Urothelium cell line (cell line): Measurements from ENCODE around the gene EFNA3.
"Not testable (repeated sequence)": the region's sequence is repeated elsewhere in the genome, so short reads cannot be mapped to it uniquely, and the experiment has no call there.

ENCODE experiments used
- DNase-seq: peaks from one replicate; pipeline ENCODE4 v3.0.0; 2011; ENCODE audit warnings: low spot score, mixed read lengths
- FAIRE-seq: peaks from 2 replicates; lab custom pipeline; 2011; peaks lifted over from hg19 to GRCh38; lab: Jason Lieb, UNC

The EFNA3 gene

DNA sequence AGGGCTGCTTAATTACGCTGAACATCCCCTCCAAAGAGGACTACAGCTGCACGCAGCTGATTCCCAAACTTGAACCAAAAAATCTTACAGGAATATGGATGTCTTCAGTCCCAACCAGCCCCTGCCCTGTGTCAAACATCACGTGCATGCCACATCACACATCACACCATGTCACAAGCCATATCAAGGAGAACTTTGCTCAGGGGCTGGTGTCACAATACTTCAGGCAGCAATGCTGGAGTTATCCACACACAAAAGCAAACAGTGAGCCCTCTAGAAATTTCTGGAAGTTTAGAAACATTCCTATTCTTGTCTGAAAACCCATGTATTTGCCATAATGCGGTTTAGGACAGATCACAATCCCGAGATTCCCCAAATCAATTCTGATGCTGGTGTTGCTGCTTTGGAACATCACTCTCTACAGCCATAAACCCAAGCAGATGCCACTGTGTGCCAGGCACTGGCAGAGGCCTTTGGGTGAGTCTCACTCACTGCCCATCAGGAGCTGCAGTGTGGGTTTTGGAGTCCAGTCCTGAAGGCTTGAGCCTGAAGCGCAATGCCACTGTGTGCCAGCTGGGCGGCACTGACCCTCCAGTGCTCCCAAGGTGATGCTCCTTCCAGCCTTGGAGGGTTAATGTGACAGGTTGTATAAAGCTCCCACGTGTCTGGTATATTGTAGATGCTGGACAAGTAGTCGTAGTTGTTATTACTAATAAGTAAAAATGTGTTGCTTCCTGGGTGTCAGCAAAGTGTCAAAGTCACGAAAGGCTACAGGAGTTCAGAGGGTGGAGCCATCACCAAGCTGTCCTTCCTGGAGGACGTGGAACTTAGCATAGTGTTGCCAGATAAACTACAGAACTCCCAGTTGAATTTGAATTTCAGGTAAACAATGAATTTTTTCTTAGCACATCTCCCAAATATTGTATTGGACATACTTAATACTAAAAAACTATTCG is 28.9 kb downstream of the EFNA3 start:
- FAIRE-seq (no peak), DNase-seq (no peak)

DNA sequence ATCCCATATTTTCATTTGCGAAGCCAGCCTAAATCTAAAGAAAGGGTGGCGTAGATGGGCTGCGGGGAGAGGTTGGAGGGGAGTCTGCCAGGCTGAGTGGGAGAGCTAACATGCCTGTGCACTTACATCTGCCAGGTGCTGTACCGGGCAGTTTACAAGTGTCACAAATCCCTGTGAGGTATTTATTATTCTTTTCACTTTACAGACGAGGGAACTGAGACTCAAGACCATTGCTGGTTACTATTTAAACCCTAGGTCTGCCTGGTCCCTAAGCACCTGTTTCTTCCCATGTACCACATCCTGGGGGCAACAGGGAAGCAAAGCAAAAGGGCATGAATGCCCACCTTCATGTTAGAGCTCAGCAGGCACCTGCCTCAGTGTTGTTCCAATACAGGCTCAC is 29.7 kb downstream of the EFNA3 start:
- DNase-seq (no peak), FAIRE-seq (no peak)

DNA sequence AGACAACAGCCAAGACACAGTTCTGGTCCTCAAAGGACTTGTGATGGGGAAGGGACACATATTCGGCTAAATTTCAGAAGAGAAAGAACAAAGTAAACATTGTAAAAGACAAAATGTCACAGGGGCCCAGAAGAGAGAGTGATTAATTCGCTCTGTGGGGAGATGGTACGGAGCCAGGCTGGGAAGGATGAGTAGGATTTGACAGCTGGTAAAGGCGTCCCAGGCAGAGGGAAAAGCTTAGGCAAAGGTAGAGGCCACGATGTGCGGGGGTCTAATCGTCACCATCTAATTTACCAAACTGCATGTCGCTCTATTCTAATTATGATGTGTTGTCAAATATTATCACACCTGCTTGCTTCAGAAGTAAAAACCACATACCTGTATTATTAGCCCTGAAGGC is 31.7 kb downstream of the EFNA3 start:
- FAIRE-seq = no peak
- no peak for DNase-seq

DNA sequence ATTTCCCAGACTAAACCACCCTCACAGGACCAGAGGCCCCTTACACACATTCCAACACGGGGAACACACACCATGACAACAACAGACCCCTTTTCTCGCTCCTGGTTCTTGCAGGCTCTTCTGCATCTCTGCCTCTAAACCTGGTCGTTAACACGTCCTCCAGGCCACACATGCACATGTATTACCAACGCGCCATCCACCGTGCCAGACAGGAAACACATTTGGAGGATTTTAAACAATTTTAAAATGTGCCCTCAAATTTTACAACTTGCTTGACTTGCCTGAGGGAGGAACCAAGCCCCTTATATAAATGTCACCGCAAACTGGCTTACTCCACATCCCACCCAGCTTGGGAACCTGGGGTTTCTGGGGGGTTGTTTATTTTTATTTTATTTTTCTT is 32.2 kb downstream of the EFNA3 start:
- no peak for FAIRE-seq

DNA sequence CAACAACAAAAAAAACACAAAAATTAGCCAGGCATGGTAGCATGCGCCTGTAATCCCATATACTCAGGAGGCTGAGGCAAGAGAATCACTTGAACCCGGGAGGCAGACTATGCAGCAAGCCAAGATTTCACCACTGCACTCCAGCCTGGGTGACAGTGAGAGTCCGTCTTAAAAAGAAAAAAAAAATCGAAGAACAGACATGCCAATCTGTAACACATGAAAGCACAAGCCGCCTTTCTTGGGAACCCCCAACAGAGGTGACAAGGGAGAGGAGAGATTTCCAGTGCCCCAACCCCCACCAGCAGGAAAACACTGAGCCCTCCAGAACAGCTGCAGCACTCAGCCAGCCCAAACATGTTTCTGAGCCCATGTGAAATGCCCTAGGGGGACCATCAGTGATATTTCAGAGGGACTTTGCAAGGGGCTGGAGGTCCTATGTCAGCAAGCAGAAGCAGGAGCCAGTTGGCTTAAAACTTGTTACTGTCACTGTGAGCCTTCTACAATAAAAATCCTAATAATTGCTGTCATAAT is 34.9 kb downstream of the EFNA3 start:
- DNase-seq (no peak), FAIRE-seq (no peak)

More for the DNA sequence above, 32.2 kb downstream of the EFNA3 start:
- no peak for DNase-seq

DNA sequence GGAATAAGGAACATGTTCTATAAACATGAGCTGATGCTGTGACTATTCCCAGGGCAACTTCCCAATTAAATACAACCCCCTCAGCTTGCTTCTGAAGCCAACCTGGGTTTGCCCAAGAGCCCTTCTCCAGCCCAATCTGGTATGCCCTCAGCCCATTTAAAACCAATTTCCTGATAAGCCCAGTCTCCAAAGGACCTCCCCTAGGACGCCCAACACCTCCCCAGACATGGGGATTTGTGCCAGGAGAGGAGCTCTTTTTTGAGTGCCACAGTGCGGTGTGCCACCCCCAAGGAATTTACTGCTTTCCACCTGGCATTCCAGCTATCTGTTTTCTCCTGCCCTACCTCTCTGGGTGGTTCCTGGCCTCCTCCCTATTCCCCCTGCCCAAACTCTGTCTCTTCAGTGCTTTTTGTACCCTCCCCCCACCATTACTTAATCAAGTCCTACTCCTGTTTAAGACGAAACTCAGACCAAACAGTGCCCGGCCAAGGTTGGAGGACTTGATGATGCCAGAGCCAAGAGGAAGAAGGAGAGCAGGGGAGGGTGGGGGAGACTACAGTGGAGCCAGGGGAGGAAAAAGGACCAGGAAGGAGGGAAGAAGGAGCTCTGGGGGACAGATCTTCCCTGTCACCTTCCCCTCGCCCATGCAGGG is 37.6 kb downstream of the EFNA3 start:
- no peak for FAIRE-seq
- no peak for DNase-seq

DNA sequence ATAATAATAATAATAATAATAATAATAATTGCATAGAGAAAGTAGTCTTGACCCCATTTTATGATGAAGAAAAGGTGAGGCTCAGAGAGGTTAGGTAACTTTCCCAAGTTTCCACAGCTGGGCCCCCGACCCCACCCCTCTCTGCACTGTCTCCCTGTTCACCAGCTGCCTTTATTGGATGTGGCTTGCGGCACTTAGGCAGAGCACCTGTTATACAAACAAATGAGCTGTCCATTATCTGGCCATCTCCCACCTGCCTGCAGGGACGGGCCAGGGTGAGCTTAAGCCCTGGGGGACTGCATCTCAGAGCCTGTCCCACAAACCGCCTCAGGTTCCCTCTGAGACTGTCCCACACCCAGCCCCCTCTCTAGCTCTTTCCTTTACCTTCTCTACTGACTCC is 39.0 kb downstream of the EFNA3 start:
- DNase-seq (no peak), FAIRE-seq (no peak)

DNA sequence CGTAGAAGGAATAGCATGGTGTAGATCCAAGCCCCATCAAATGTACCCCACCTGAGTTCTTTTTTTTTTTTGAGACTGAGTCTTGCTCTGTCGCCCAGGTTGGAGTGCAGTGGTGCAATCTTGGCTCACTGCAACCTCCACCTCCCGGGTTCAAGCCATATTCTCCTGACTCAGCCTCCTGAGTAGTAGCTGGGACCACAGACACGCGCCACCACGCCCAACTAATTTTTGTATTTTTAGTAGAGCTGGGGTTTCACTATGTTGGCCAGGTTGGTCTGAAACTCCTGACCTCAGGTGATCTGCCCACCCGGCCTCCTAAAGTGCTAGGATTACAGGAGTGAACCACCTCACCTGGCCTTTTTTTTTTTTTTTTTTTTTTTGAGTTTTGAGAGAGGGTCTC is 39.5 kb downstream of the EFNA3 start:
- not testable (repeated sequence) for FAIRE-seq, DNase-seq

DNA sequence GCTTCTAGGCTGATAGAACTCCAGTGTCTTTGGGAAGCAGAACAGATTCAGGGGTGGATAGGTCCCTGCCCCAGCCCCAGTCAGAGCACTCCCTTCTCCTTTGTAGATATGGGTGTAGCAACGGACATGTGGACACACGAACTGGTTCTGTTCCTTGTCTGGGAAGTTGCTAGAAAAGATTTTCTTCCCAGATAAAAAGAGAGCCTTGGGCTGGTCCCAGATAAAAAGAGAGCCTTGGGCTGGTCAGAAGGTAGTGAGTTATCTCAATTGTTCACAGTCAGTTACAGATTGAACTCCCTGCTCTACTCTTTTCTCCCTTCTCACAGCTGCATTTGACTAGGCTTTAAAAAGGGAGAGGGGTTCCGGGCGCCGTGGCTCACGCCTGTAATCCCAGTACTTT is 41.6 kb downstream of the EFNA3 start:
- DNase-seq (no peak), FAIRE-seq (no peak)

DNA sequence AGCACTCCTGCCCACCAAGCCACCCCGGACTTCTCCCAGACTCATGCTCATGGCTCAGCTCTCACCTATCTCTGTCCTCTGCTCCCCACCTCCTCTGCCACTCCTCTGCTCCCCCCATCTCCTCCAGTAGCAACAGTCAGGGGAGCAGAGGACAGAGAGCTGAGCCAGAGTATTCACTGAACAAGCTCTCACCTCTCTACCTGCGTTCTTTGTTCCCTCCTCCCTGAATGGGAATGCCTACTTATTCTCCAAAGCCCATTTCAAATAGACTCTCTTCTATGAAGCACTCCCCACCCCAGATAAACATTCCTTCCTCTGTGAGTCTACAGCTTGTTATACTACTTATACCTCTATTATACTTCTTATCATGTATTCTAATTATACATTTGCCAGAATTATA is 42.6 kb downstream of the EFNA3 start:
- DNase-seq (no peak), FAIRE-seq (no peak)

DNA sequence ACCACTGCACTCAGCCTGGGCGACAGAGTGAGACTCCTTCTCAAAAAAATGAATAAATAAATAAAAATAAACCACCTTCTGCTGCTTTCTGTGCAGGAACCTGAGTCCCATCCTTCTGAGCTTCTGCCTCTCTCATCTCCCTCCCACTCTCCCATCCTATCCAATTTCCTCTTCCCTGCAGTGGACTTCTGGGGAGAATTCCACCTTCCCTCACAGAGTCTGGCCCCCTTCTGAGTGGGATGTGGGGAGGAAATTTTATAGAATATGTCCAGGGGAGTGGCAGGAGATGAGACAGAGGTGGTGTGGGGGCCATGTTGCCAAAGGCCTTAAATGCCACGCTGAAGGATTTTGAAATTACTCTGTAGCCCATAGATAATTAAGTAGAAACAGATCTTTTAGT is 43.7 kb downstream of the EFNA3 start:
- no peak for FAIRE-seq
- no peak for DNase-seq

DNA sequence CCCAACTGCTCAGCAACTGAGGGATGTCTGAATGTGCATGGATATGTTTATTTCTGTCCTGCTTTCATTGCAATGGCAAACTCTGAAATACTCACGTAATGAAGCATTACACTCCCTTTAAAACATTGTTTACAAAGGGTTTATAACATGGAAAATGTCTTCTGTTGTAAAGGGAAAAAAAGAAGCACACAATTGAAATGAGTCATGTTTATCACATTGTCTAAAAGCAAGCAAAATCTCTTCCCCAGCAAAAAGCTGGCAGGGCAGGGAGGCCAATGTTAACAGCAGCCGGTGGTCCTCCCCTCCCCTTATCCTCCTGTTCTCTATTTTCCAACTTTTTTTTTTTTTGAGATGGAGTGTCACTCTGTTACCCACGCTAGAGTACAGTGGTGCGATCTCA is 45.2 kb downstream of the EFNA3 start:
- DNase-seq (no peak), FAIRE-seq (no peak)

DNA sequence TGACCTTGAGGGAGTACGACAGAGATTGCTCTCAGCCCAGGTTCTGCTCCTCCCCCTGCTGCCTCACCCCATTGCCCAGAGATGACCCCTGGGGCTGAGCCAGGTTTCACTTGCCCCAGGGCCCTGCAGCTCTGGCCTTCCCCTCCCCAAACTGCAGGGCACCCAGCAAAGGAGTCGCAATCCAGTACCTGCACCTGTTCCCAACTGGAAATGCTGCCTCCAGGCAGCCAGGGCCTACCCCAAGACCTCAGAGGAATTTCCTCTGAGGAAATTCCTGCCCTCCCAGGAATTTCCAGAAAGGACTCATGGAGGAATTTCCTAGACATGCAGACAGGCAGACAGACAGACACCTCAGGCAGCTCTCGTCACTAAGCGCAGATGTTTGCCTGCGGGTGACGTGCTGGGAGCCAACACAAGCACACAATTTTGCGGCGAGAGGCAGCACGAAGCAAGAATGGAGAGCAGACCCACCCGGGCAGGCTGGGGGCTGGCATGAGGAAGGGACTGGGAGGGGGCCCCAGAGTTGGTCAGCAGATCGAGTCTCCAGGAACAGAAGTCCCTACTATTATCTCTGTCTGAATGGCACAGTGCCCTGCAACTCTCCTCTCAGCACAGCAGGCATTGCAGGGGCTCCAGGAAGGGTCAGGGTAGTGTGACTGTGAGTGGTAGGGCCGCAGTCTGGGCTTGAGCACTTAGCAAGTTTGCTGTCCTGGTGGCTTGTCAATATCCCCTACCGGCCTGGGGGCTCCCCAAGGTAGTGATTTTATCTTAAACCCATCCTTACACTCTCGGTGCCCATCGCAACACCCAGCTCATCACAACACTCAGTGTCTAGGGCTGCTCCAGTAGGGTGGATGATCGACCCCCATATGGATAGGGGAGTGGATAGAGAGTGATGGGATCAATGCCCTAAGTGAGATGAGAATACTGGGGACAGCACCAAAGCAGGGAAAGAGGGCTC is 46.1 kb downstream of the EFNA3 start:
- peak; percentile 35 for DNase-seq
- no peak for FAIRE-seq

DNA sequence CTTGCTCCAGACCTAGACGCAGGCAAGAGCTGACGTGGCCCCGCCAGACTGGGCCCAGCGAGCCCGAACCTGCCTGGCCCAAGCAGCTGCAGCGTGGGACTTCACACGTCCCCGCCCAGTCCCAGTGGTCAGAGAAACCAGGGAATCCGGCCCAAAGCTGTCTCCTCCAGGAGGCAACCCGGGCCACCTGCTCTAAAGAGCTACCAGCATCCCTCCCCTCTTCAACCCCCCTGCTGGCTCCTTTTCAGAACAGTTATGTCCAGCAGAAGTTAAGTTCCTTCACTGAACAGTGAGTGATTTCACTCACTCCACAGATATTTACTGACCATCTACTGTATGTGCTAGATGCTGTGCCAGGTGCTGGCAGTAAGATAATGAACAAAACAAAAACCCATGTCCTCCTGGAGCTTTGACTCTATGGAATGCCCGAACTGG is 46.9 kb downstream of the EFNA3 start:
- FAIRE-seq = no peak
- no peak for DNase-seq

DNA sequence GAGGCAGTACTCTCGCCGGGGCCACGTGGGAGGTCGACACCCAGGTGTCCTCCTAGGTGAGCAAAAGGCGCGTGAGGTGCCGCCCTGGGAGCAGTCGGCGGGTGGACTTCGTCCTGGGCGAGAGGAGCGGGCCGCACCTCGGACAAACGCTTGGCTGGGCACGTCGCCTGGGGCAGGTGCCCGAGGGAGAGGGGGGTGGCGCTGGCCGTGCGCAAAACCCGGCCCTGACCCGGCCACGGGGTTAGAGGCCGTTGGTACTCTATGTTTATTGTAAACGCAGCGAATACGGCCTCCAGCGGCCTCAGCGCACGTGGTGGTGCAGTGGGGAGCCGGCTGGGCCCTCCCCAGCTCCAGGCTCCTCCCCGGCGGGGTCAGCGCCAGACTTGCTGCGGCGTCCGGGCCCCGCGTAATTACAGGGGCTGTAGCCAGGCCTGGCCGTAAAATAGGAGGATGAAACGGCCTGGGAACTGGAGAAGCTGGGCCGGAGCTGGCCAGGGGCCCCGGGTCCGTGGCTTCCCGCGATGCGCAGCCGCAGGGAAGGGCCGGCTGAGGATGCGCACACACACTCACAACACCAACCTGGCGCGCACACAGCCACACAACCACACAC is 47.4 kb downstream of the EFNA3 start:
- DNase-seq (no peak), FAIRE-seq (no peak)

DNA sequence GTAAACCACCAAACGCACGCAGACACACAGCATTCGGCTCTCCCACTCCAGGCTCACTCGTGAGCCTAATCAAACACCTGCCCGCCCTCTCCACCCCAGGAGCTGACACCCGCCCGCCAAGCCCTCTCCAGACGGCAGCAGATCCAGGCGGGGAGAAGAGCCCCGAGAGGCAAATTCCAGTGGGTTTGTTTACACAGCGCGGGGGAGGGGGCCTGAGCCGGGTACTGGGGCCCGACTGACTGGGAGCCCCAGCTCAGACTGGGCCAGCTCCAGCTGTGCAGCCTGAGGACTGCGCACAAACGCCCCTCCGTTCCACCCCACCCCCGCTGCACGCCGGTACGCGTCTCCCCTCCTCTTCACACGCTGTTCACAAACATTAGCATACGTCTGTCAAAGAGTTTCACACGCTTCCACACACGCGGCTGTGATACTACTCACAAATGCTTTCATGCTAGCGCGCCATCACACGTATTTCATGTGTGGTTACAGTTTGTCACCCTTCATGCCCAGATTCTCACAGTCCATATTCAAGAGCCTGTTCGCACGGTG is 48.0 kb downstream of the EFNA3 start:
- no peak for FAIRE-seq

DNA sequence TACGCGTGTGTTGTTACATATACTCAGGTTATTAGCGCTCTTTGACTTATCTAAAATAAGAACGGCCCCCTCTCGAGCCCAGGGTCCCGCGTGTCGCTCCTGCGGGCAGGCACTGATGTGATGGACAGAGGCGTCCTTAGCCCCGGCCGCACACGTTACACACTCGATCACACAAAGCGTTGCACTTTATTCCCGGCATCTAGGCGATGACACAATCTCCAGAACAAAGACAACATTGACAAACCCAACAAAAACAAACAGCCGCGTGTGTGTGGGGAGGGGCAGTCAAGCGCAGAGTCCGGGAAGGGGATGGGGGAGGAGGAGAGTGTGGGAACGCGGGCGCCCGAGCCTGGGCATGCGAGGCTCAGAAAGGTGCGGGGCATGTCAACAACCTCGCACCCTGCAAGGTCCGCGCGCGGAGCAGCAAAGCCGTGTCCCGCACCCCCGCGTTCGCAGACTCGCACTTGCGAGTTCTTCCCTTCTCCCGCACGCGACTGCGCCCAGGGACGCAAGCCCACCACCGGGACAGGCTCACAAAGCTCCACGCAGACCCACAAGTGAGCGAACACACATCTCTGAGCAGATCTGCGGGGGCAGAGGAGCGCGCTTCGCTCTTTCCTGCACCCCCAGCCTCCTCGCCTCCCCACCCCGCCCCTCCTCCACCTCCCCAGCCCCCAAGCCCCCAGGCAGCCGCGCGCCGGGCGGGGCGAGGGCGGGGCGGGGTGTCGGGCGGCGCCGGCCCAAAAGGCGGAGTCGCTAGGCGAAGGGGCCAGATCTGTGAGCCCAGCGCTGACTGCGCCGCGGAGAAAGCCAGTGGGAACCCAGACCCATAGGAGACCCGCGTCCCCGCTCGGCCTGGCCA is 48.7 kb downstream of the EFNA3 start, which contains the start of gene EFNA1:
EFNA1 (plus strand) TSS at position 772 of the 862 bp plus-strand sequence. CDS start 102 bp downstream, outside the sequence.
- DNase-seq (peak; percentile 77), FAIRE-seq (no peak)

More for the DNA sequence above, 48.0 kb downstream of the EFNA3 start:
- DNase-seq = no peak

DNA sequence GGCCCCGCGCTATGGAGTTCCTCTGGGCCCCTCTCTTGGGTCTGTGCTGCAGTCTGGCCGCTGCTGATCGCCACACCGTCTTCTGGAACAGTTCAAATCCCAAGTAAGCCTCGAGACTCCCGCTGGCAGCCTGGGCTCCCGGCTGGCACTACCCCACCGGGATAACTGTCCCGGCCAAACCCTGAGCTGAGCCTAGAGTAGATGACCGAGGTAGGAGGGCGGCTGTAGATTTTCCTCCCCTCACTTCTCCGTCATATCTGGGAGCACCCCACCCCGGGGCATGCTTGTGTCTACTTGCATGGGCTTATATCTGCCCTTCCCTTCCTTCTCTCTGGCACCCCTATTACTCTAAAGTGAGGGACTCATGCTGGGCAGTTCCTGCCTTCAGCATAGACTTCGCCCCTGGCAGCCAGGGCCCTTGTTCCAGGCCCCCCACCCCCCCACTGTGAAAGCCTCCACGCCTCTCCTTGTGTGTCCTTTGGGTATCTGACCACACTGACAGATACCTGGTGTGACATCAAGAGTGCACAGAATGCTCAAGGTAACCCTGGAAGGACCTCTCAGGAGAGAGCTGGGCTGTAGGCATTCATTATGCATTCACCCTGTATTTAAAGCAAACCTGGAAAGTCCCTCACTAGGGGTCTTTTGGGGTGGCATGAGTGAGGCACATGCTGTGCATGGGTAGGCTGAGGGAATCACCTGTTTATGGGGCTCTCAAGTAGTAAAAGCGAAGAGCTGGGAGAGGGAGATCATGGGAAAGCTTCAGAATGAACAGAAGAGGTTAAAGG is 49.5 kb downstream of the EFNA3 start:
- FAIRE-seq (no peak), DNase-seq (no peak)
